ENCODE measurements around the gene PDZD8.

- TF ChIP-seq POLR2AphosphoS5 (IDR thresholded peaks at IDR 0.05; ENCODE audit: low read depth, low read length): no peak
- no peak for TF ChIP-seq POLR2A (IDR thresholded peaks at IDR 0.05; ENCODE audit: low read depth, low read length)
- TF ChIP-seq TAF1 (IDR thresholded peaks at IDR 0.05; ENCODE audit: borderline replicate concordance, low read depth, low read length): no peak
These were observed 115.2 kb downstream of the PDZD8 start for GRCh38 chr10:117260084-117260483.
